K562 (cell line): ENCODE data around the gene BPI. TPM values are rescaled to one million over a fixed set of nuclear protein-coding genes. Genes with fewer than 3 reads are reported as not detected.

Source experiments
- BMI1 ChIP-seq: fragments of 150-350 bp; IDR thresholded peaks from 2 replicates; pipeline ENCODE4 v1.6.1; 2014; ENCODE audit warnings: low read length
- CBX1 ChIP-seq: sonication (generic); IDR thresholded peaks from 2 replicates; pipeline ENCODE4 v1.6.1; 2016; ENCODE audit warnings: antibody characterized with exemption, low read depth, mild to moderate bottlenecking
- CEBPB ChIP-seq: fragments of 450-650 bp; IDR thresholded peaks from 2 replicates; pipeline ENCODE4 v1.6.1; 2016; ENCODE audit warnings: missing genetic modification characterization, missing compliant biosample characterization
- E2F3 ChIP-seq: fragments of 250-450 bp; sonication (Bioruptor Pico); IDR thresholded peaks from 2 replicates; pipeline ENCODE4 v1.4.0; 2020; ENCODE audit warnings: mild to moderate bottlenecking
- GABPA ChIP-seq: fragments of 200-800 bp; sonication (Bioruptor generic); conservative IDR thresholded peaks from 2 replicates; pipeline ENCODE4 v1.6.1; 2016; ENCODE audit warnings: low read depth, missing genetic modification characterization, missing compliant biosample characterization
- GABPB2 ChIP-seq: fragments of 250-450 bp; sonication (Bioruptor Pico); conservative IDR thresholded peaks from 2 replicates; pipeline ENCODE4 v1.5.1; 2021; ENCODE audit warnings: mild to moderate bottlenecking
- HDAC3 ChIP-seq: fragments of 450-650 bp; IDR thresholded peaks from 2 replicates; pipeline ENCODE4 v1.6.1; 2018; ENCODE audit warnings: borderline replicate concordance, mild to moderate bottlenecking, moderate library complexity; ENCODE audit not compliant: partially characterized antibody
- HINFP ChIP-seq: fragments of 450-650 bp; conservative IDR thresholded peaks from 2 replicates; pipeline ENCODE4 v1.6.1; 2016; ENCODE audit warnings: missing genetic modification characterization, low read depth, mild to moderate bottlenecking, control low read depth, missing compliant biosample characterization
- HOMEZ ChIP-seq: fragments of 250-450 bp; sonication (Bioruptor Pico); IDR thresholded peaks from 2 replicates; pipeline ENCODE4 v1.4.0; 2020; ENCODE audit warnings: mild to moderate bottlenecking, moderate library complexity
- LARP7 ChIP-seq: fragments of 450-650 bp; IDR thresholded peaks from 2 replicates; pipeline ENCODE4 v1.6.1; 2016
- PBX2 ChIP-seq, 2 experiments: IDR thresholded peaks in 1 of 2; conservative IDR thresholded peaks in 1 of 2; 2 replicates each; pipeline ENCODE4 v1.6.1; 2016; ENCODE audit warnings: low read depth in 2 of 2, mild to moderate bottlenecking in 1 of 2, missing compliant biosample characterization in 1 of 2, missing genetic modification characterization in 1 of 2, moderate library complexity in 1 of 2
- PHF21A ChIP-seq: fragments of 450-650 bp; IDR thresholded peaks from 2 replicates; pipeline ENCODE4 v1.6.1; 2017; ENCODE audit warnings: low read depth, borderline replicate concordance
- PRMT5 ChIP-seq: sonication (generic); formaldehyde crosslinking; IDR thresholded peaks from 2 replicates; pipeline ENCODE4 v1.5.0; 2020; ENCODE audit warnings: missing genetic modification reagents
- THRAP3 ChIP-seq: fragments of 450-650 bp; IDR thresholded peaks from 2 replicates; pipeline ENCODE4 v1.6.1; 2016; ENCODE audit warnings: mild to moderate bottlenecking, inconsistent platforms, borderline replicate concordance
- YY1 ChIP-seq, 3 experiments: IDR thresholded peaks; 2 replicates each; pipeline ENCODE4 v1.6.1; 2011; ENCODE audit warnings: low read length in 2 of 3, mild to moderate bottlenecking in 2 of 3, moderate library complexity in 2 of 3, borderline replicate concordance in 1 of 3, control low read depth in 1 of 3, low read depth in 1 of 3; ENCODE audit not compliant: insufficient read depth in 3 of 3, insufficient replicate concordance in 2 of 3, control insufficient read depth in 1 of 3, insufficient read length in 1 of 3; ENCODE audit errors: extremely low read depth in 1 of 3
- ZNF143 ChIP-seq: sonication (generic); formaldehyde crosslinking; IDR thresholded peaks from 2 replicates; pipeline ENCODE4 v1.9.0; 2022; ENCODE audit warnings: mild to moderate bottlenecking, missing genetic modification reagents
- ZNF174 ChIP-seq: fragments of 250-450 bp; sonication (Bioruptor Pico); IDR thresholded peaks from 2 replicates; pipeline ENCODE4 v1.4.0; 2020; ENCODE audit warnings: mild to moderate bottlenecking
- ZNF197 ChIP-seq: fragments of 200-800 bp; sonication (Bioruptor generic); IDR thresholded peaks from 2 replicates; pipeline ENCODE4 v1.6.1; 2016; ENCODE audit warnings: low read depth, missing genetic modification characterization, missing compliant biosample characterization
- ZNF24 ChIP-seq: fragments of 450-650 bp; IDR thresholded peaks from 2 replicates; pipeline ENCODE4 v1.6.1; 2016
- ZSCAN29 ChIP-seq: fragments of 450-650 bp; IDR thresholded peaks from 2 replicates; pipeline ENCODE4 v1.6.1; 2017
- polyA plus RNA-seq, 8 experiments: library from polyadenylated mRNA; depleted of rRNA in 4 of 8; stranded (reverse) in 5 of 8; unstranded in 3 of 8; fragments of >200 nt; fragmentation: Nextera tagmentation in 2 of 8; fragmentation: Illumina TruSeq in 1 of 8; extraction: Ambion mirVana in 2 of 8; extraction: Trizol in 1 of 8; gene quantifications; 2 replicates each; pipeline versions ENCODE4 v1.2.1 to v1.2.3, GENCODE V29; 2011 to 2014; ENCODE audit warnings: inconsistent platforms in 1 of 8, missing spikeins in 1 of 8
- total RNA-seq, 7 experiments: library from RNA; depleted of rRNA in 6 of 7; stranded (reverse); fragments of >200 nt in 6 of 7; fragmentation: Illumina TruSeq in 2 of 7; extraction: Trizol in 2 of 7; gene quantifications; 2 replicates each; pipeline versions ENCODE4 v1.2.1 to v1.2.3, GENCODE V29; 2011 to 2021; ENCODE audit warnings: low replicate concordance in 1 of 7
- TF ChIP-seq, protein P1 (sequence below): sonication (generic); formaldehyde crosslinking; IDR thresholded peaks from 2 replicates; pipeline ENCODE4 v1.8.0; 2022; ENCODE audit warnings: mild to moderate bottlenecking, missing genetic modification reagents, borderline replicate concordance

BPI gene
- total and polyA plus RNA-seq, 9 of the 15 experiments (the other 6 are each of a cell fraction or from before 2014, with no cell fraction given): not detected

GRCh38 chr20:38369389-38369788, 65.4 kb downstream of the BPI start (continued):
- no peak for TF ChIP-seq HOMEZ (CRISPR knock-in tag)
- TF ChIP-seq E2F3: no peak
- TF ChIP-seq GABPB2 (CRISPR knock-in tag): no peak
- no peak for TF ChIP-seq HINFP
- no peak for TF ChIP-seq CBX1
- TF ChIP-seq PBX2 (CRISPR knock-in tag; IDR thresholded peaks at IDR 0.05; ENCODE audit: low read depth): no peak
- peak; percentile 91 for TF ChIP-seq PBX2 (tag; conservative IDR thresholded peaks at IDR 0.05; ENCODE audit: low read depth)
- no peak for TF ChIP-seq LARP7
- TF ChIP-seq GABPA (tag): peak; percentile 81
- no peak for TF ChIP-seq ZNF24
- TF ChIP-seq ZSCAN29: no peak
- no peak for TF ChIP-seq PHF21A
- no peak for TF ChIP-seq HDAC3
- no peak for TF ChIP-seq ZNF197 (CRISPR knock-in tag)
- TF ChIP-seq ZNF143 (CRISPR knock-in tag): peak; percentile 74
- TF ChIP-seq PRMT5 (CRISPR knock-in tag): no peak
- no peak for TF ChIP-seq CEBPB (tag)
- no peak for TF ChIP-seq ZNF174 (CRISPR knock-in tag)
- TF ChIP-seq BMI1: no peak
- TF ChIP-seq, protein P1, sequence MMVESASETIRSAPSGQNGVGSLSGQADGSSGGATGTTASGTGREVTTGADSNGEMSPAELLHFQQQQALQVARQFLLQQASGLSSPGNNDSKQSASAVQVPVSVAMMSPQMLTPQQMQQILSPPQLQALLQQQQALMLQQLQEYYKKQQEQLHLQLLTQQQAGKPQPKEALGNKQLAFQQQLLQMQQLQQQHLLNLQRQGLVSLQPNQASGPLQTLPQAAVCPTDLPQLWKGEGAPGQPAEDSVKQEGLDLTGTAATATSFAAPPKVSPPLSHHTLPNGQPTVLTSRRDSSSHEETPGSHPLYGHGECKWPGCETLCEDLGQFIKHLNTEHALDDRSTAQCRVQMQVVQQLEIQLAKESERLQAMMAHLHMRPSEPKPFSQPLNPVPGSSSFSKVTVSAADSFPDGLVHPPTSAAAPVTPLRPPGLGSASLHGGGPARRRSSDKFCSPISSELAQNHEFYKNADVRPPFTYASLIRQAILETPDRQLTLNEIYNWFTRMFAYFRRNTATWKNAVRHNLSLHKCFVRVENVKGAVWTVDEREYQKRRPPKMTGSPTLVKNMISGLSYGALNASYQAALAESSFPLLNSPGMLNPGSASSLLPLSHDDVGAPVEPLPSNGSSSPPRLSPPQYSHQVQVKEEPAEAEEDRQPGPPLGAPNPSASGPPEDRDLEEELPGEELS: no peak
- peak in 1 of 3 experiments; percentile 74 for TF ChIP-seq YY1 (IDR thresholded peaks at IDR 0.05; ENCODE audit: borderline replicate concordance in 1 of 3, control insufficient read depth in 1 of 3, extremely low read depth in 1 of 3, insufficient read depth in 3 of 3, insufficient read length in 1 of 3, insufficient replicate concordance in 2 of 3, low read depth in 1 of 3, low read length in 2 of 3)
- no peak for TF ChIP-seq THRAP3
